ENCODE results near the gene PHYH.
"Not testable (repeated sequence)": the region's sequence is repeated elsewhere in the genome, so short reads cannot be mapped to it uniquely, and the experiment has no call there.

Gene PHYH

GRCh38 chr10:13299437-13300287 lies at the start of gene PHYH:
Gene PHYH, minus strand, starts transcription at chr10:13300064. Its CDS starts 22 bp downstream, at chr10:13300042.
- DNase-seq, result peak; percentile 47

GRCh38 chr10:13348216-13349017 lies 48.6 kb upstream of the PHYH start, which contains the start of gene SEPHS1:
Gene SEPHS1, minus strand, starts transcription at chr10:13348293. Its CDS starts 3,343 bp downstream, at chr10:13344950.
- peak; percentile 73 for DNase-seq

GRCh38 chr10:13347500-13348156 lies 47.8 kb upstream of the PHYH start:
- DNase-seq, result peak; percentile 71

GRCh38 chr10:13347043-13347499 lies 47.2 kb upstream of the PHYH start:
- no peak for DNase-seq

- no peak for DNase-seq
Measured at GRCh38 chr10:13346283-13347042, 46.6 kb upstream of the PHYH start.

GRCh38 chr10:13340626-13341376 lies 40.9 kb upstream of the PHYH start:
- no peak for DNase-seq

- DNase-seq, result no peak
Measured at GRCh38 chr10:13340068-13340467, 40.2 kb upstream of the PHYH start.

GRCh38 chr10:13338390-13339110 lies 38.7 kb upstream of the PHYH start:
- DNase-seq, result no peak

- DNase-seq, result no peak
Measured at GRCh38 chr10:13337827-13338196, 37.9 kb upstream of the PHYH start.

GRCh38 chr10:13337128-13337826 lies 37.4 kb upstream of the PHYH start:
- DNase-seq, result no peak

GRCh38 chr10:13335881-13336280 lies 36.0 kb upstream of the PHYH start:
- peak; percentile 91 for DNase-seq

- no peak for DNase-seq
Measured at GRCh38 chr10:13334556-13334955, 34.7 kb upstream of the PHYH start.

GRCh38 chr10:13331646-13332045 lies 31.8 kb upstream of the PHYH start:
- DNase-seq, result no peak

GRCh38 chr10:13330980-13331379 lies 31.1 kb upstream of the PHYH start:
- DNase-seq, result not testable (repeated sequence)

- DNase-seq, result no peak
Measured at GRCh38 chr10:13329565-13329964, 29.7 kb upstream of the PHYH start.

- no peak for DNase-seq
Measured at GRCh38 chr10:13328613-13329012, 28.7 kb upstream of the PHYH start.

GRCh38 chr10:13328126-13328525 lies 28.3 kb upstream of the PHYH start:
- DNase-seq, result no peak

GRCh38 chr10:13327534-13327933 lies 27.7 kb upstream of the PHYH start:
- no peak for DNase-seq

GRCh38 chr10:13322615-13323148 lies 22.8 kb upstream of the PHYH start:
- no peak for DNase-seq

GRCh38 chr10:13321576-13321975 lies 21.7 kb upstream of the PHYH start:
- DNase-seq, result no peak
